ENCODE data around the gene BIN1. TPM values are rescaled to one million over a fixed set of nuclear protein-coding genes. Genes with fewer than 3 reads are reported as not detected.

The BIN1 gene
- total RNA-seq, 4 donors from 2014 or later, result 36.1 to 101 (median 53.9) TPM

- WGBS, 2 donors (ENCODE audit: low coverage in 1 of 2), result 74 to 100% methylated on average over 1 to 4 of the region's 16 CpGs
- no peak for ATAC-seq
- no peaks in the 10 kb centered on the region for H3K36me3 ChIP-seq
- peaks cover 0 to 90% (median 14%) of the 10 kb centered on the region in 3 donors for H3K4me1 ChIP-seq
- no peaks in the 10 kb centered on the region for H3K9me3 ChIP-seq
- TF ChIP-seq EP300 (IDR thresholded peaks at IDR 0.05), result no peak
- TF ChIP-seq CTCF (IDR thresholded peaks at IDR 0.05), result no peak
- no peak for TF ChIP-seq POLR2AphosphoS5 (IDR thresholded peaks at IDR 0.05)
- TF ChIP-seq POLR2A (IDR thresholded peaks at IDR 0.05), result no peak
- H3K27ac ChIP-seq, result peak overlapping the region in 1 of 4 donors; percentile 5
- no peaks in the 10 kb centered on the region for H3K27me3 ChIP-seq
- no peak overlapping the region for H3K4me3 ChIP-seq
Measured at GRCh38 chr2:127097841-127098651, 8.9 kb downstream of the BIN1 start.

GRCh38 chr2:127097471-127097765 is 9.5 kb downstream of the BIN1 start:
- Histone ChIP-seq H3K36me3 (no peaks in the 10 kb centered on the region), H3K27ac (peak overlapping the region in 2 of 4 donors; percentile 4 to 5), H3K4me1 (peaks cover 0 to 89% (median 14%) of the 10 kb centered on the region in 3 donors), H3K4me3 (no peak overlapping the region), H3K9me3 (no peaks in the 10 kb centered on the region), H3K27me3 (no peaks in the 10 kb centered on the region)
- ATAC-seq, result no peak
- no CpG with 5 or more reads among the region's 3 CpGs for WGBS, 2 donors (ENCODE audit: low coverage in 1 of 2)
- TF ChIP-seq POLR2AphosphoS5 (IDR thresholded peaks at IDR 0.05), result no peak
- TF ChIP-seq POLR2A (IDR thresholded peaks at IDR 0.05), result no peak
- no peak for TF ChIP-seq CTCF (IDR thresholded peaks at IDR 0.05)
- no peak for TF ChIP-seq EP300 (IDR thresholded peaks at IDR 0.05)

GRCh38 chr2:127096718-127097470 is 10.1 kb downstream of the BIN1 start:
- H3K9me3 ChIP-seq, result no peaks in the 10 kb centered on the region
- no peaks in the 10 kb centered on the region for H3K36me3 ChIP-seq
- TF ChIP-seq EP300 (IDR thresholded peaks at IDR 0.05) (no peak), POLR2AphosphoS5 (IDR thresholded peaks at IDR 0.05) (no peak), CTCF (IDR thresholded peaks at IDR 0.05) (no peak), POLR2A (IDR thresholded peaks at IDR 0.05) (no peak)
- H3K27ac ChIP-seq, result peak overlapping the region in 2 of 4 donors; percentile 4 to 5
- no CpG with 5 or more reads among the region's 15 CpGs for WGBS, 2 donors (ENCODE audit: low coverage in 1 of 2)
- no peak for ATAC-seq
- H3K4me3 ChIP-seq, result no peak overlapping the region
- peaks cover 0 to 84% (median 14%) of the 10 kb centered on the region in 3 donors for H3K4me1 ChIP-seq
- no peaks in the 10 kb centered on the region for H3K27me3 ChIP-seq

- WGBS, 2 donors (ENCODE audit: low coverage in 1 of 2), result 89 to 90% methylated on average over 2 to 7 of the region's 9 CpGs
- no peaks in the 10 kb centered on the region for H3K27me3 ChIP-seq
- TF ChIP-seq EP300 (IDR thresholded peaks at IDR 0.05) (no peak), POLR2AphosphoS5 (IDR thresholded peaks at IDR 0.05) (no peak), POLR2A (IDR thresholded peaks at IDR 0.05) (no peak), CTCF (IDR thresholded peaks at IDR 0.05) (no peak)
- H3K27ac ChIP-seq, result peak overlapping the region in 1 of 4 donors; percentile 4
- no peaks in the 10 kb centered on the region for H3K9me3 ChIP-seq
- ATAC-seq, result no peak
- peaks cover 0 to 78% (median 14%) of the 10 kb centered on the region in 3 donors for H3K4me1 ChIP-seq
- no peak overlapping the region for H3K4me3 ChIP-seq
- no peaks in the 10 kb centered on the region for H3K36me3 ChIP-seq
Measured at GRCh38 chr2:127096280-127096679, 10.7 kb downstream of the BIN1 start.

Data from gastroesophageal sphincter (tissue), 4 donors.